Stimulated activated CD8-positive, alpha-beta memory T cell treated with anti-CD3 and anti-CD28 coated beads, Interleukin-12 subunit alpha, Interleukin-12 subunit beta, amount 100 ng/mL, for 4 hours (primary cell): ENCODE measurements around the gene CDH4.
"Not testable (repeated sequence)": the region's sequence is repeated elsewhere in the genome, so short reads cannot be mapped to it uniquely, and the experiment has no call there.

Experiments used
- DNase-seq: peaks from one replicate; pipeline ENCODE4 v3.0.0-alpha.2; 2020; ENCODE audit warnings: low read depth

The CDH4 gene

GRCh38 chr20:61253640-61254511 lies 1.8 kb downstream of the CDH4 start:
- DNase-seq = no peak

- DNase-seq = no peak
Observed at GRCh38 chr20:61254881-61255626, 3.0 kb downstream of the CDH4 start.

- DNase-seq = no peak
Observed at GRCh38 chr20:61256365-61256764, 4.3 kb downstream of the CDH4 start.

DNA sequence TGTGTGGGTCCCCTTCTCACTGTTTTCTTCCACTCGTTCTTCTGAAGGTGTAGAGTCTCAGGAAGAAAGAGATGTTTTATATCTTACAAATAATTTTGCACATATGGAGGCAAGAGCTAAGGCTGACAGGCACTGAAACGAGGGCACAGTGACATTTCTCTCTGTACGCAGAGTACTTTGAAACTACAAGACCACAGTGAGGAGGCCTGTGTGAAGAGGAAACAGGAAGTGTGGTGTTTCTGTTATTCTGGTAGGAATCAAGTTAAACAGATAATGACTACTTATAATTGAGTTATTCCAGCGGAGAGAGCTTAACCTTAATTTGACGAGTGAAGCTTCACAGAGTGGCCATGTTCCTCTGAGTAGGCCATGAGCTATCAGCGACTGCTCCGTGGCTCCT lies 4.8 kb downstream of the CDH4 start:
- DNase-seq = no peak

DNA sequence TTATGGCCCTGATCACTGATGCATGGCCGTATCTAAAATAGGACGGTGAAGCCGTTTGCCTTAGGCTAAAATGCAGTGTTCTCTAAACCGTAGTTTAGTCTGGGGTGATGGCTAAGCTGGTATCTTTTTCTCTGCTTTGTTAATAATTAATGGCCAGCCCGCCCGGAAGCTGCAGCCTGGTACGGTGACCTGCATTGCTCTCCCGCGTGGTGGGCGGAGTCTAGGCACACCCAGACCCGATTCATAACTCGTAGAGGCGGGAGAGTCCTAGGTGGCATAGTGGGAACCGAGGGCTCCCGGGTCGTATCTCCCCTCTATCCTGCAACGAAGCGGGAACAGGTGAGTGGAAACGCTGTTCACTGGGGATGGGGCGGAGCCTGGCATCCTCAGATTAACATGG lies 5.5 kb downstream of the CDH4 start:
- no peak for DNase-seq

DNA sequence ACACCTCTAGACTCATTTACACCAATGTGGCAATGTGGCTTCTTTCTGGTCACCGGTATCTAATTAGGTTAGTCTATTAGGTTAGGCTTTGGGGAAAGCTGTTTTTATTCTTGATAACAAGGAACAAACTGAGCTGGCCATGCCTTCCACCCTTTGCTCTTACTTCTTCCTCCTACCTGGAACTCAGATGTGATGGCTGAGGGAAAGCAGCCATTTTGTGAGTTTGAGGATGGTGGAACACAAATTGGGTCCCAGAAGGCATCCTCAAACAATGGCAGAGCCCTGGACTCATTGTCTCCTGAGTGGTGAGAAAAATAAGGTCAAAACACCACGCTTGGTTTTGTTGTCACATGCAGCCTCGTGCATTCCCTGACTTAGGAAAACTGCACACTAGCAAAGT lies 7.7 kb downstream of the CDH4 start:
- DNase-seq = no peak

DNA sequence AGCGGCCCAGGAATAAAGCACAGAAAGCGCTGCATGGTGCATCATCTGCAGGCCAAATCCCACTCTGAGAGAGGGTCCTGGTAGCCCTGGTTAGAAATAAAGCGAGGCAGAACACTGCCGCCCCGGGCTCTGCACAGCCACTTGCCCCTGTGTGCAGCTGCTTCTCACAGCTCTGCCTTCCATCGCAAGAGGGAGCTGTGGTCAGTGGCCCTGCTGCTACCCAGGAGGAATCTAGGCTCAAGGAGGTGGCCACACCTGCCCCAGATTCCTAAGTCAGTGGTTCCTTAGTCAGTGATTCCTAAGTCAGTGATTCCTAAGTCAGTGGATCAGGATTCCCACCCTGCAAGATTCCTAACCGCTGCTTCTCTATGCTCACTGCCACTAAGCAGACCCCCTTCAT lies 8.8 kb downstream of the CDH4 start:
- no peak for DNase-seq

GRCh38 chr20:61262036-61262435 lies 10.0 kb downstream of the CDH4 start:
- no peak for DNase-seq

GRCh38 chr20:61262514-61262913 lies 10.5 kb downstream of the CDH4 start:
- DNase-seq = no peak

DNA sequence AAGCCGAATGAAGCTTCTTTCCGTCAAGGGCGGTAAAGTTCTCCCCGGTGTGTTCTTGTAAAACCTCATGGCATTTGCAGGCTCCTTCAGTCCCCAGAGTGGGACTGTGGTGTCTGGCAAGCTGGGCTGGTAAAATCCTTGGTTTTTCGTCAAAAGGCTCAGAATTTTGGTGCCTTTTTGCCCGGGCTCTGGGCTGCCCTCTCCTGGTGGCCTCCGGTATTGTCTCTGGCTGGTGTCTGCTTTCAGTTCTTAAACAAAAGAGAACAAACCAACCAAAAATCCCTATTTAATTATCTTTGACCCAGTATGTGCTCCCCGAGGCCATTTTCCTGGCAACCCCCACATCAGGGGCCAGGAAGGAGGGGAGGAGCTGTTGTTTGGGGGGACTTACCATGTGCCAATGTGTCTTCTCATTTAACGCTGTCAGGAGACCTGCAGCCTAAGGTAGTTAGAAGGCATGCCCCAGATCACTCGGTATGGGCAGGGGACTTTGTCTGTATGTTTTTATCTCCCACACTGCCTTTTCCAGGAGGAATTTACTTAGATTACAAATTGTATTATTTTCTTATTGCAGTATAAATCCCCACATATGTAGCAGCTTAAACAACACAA lies 11.1 kb downstream of the CDH4 start:
- no peak for DNase-seq

- no peak for DNase-seq
Observed at GRCh38 chr20:61263938-61264337, 11.9 kb downstream of the CDH4 start.

DNA sequence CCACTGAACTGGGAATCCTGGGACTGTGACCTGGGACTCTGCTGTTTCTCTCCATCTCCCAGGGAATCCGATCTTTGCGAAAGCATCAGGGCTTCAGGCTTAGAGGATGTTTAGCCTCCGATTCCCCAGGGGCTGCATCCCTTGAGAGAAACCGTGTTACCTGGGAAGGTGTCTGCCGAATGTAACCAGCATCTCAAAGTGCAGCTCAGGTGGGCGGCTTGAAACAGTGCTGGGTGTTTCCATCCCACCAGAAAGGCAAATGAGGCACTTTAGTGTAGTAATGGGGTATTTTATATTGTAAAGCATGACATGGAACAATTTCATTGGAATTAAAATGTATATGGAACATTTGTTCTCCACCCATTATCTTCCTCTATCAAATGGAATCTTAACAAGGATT lies 15.2 kb downstream of the CDH4 start:
- no peak for DNase-seq

DNA sequence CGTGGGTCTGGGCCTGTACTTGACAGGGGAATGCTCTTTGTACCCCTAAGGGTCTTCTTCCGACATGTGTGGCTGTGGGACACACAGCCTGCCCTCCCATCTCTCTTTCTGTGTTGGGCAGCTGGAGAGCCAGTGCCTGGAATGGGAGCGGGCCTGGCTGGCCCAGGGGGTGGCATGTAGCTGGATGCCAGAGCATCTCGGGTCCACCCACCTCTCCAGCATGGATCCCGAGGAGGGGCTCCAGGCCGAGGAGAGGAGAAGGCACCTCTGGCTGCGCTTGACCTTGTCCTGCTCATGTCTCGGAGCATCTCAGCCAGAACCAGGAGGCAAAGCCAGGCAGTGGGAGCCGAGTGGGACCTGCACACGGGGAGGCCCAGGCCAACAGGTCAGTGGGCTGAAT lies 16.0 kb downstream of the CDH4 start:
- DNase-seq = no peak

DNA sequence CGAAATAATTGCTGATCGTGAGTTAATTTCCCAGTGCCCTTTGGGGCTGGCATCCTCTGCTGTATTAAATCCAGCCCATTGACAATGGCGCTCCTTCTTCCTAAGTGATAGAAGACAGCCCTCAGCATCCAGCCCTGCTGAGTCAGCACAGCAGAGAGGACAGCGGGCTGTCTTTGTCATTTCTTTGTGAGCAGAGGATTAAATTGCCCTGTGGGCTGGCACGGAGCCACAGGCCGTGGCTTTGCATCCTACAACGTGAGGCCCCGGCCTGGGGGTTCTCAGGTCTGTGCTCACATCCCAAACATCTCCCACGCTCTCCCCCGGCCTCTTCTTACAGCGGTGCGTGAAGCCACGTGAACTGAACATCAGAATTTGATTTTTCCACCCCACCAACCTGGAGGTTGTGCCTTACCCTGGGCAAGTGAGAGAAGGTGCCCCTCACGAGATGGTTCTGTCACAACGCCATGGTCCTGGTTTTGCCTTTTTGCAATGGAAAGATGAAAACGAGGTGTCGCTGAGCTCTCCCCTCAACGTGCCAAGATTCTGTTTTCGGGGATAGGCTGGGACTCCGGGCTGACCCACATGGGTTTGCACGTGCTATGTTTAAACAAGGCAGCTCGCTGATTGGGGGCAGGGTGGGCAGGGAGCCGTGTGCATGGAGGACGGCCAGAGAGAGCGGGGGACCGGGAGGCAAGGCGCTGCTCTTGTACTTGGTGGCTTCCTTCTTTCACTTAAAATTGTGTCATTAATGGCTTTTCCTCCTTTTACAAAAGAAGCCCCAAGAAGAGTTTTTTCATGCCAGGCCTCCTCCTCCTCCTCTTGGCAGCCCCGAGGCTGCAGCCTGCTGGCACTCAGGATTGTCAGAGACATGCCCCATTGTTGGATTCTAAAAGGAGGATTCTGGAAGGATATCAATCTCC lies 19.5 kb downstream of the CDH4 start:
- no peak for DNase-seq

GRCh38 chr20:61273024-61273423 lies 21.0 kb downstream of the CDH4 start:
- not testable (repeated sequence) for DNase-seq

DNA sequence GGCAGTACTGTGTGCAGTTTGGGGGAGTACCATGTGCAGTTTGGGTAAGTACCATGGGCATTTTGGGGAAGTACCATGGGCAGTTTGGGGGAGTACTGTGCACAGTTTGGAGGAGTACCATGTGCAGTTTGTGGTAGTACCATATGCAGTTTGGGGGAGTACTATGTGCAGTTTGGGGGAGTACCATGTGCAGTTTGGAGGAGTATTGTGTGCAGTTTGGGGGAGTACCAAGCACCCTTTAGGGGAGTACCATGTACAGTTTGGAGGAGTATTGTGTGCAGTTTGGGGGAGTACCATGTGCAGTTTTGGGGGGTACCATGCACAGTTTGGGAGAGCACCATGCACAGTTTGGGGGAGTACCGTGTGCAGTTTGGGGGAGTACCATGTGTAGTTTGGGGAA lies 21.6 kb downstream of the CDH4 start:
- not testable (repeated sequence) for DNase-seq

- no peak for DNase-seq
Observed at GRCh38 chr20:61274326-61274725, 22.3 kb downstream of the CDH4 start.

GRCh38 chr20:61278296-61278695 lies 26.2 kb downstream of the CDH4 start:
- no peak for DNase-seq

- no peak for DNase-seq
Observed at GRCh38 chr20:61279621-61280150, 27.6 kb downstream of the CDH4 start.

GRCh38 chr20:61280217-61280980 lies 28.3 kb downstream of the CDH4 start:
- no peak for DNase-seq

DNA sequence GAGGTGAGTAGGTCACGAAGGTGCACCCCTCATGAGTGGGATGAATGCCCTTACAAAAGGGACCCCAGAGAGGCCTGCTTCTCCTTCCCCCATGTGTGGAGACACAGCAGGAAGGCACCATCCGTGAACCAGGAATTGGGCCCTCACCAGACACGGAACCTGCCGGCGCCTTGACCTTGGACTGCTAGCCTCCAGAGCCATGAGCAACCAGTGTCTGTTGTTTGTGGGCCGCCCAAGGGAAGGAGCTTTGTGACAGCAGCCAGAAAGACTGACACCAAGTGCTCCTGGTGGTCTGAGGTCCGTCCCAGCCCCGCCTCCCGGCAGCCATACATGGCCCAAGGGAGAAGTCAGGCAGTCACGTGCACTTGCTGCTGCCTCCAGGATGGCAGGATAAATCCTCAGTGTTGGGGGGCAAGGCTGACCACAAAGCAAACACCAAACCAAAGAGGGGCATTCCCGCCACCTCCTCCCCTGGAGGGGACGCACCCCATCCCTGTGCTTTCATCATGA lies 29.3 kb downstream of the CDH4 start:
- DNase-seq = no peak
